Renal cortex interstitium (tissue), 11 donors: Measurements from ENCODE around the gene TRIP10. TPM values are rescaled to one million over a fixed set of nuclear protein-coding genes. Genes with fewer than 3 reads are reported as not detected.
"Not testable (repeated sequence)": the region's sequence is repeated elsewhere in the genome, so short reads cannot be mapped to it uniquely, and the experiment has no call there.

Experiments used
- DNase-seq, 11 donors: peaks; one replicate each; pipeline ENCODE4 v3.0.0-alpha.2; 2013; ENCODE audit warnings: low read depth in 9 of 11, low spot score in 4 of 11; ENCODE audit errors: extremely low read depth in 1 of 11
- polyA plus RNA-seq, 3 donors: library from polyadenylated mRNA; unstranded; fragments of 120-200 nt; gene quantifications; one replicate each; pipeline ENCODE4 v1.2.1, GENCODE V29; 2013; ENCODE audit not compliant: insufficient read length in 3 of 3

The TRIP10 gene
- polyA plus RNA-seq, 3 donors: 51.4 to 68.9 (median 55.0) TPM

GRCh38 chr19:6708346-6708745, 31.1 kb upstream of the TRIP10 start:
- no peak for DNase-seq

- DNase-seq: not testable (repeated sequence)
These were observed 30.6 kb upstream of the TRIP10 start for GRCh38 chr19:6708913-6709312.

GRCh38 chr19:6709549-6709948, 29.9 kb upstream of the TRIP10 start:
- DNase-seq: no peak

GRCh38 chr19:6710273-6711077, 29.0 kb upstream of the TRIP10 start:
- no peak for DNase-seq

GRCh38 chr19:6711078-6711361, 28.5 kb upstream of the TRIP10 start:
- DNase-seq: no peak

GRCh38 chr19:6711605-6712004, 27.9 kb upstream of the TRIP10 start:
- DNase-seq: no peak

GRCh38 chr19:6712231-6712630, 27.2 kb upstream of the TRIP10 start:
- DNase-seq: no peak

GRCh38 chr19:6712692-6713670, 26.5 kb upstream of the TRIP10 start:
- no peak for DNase-seq

GRCh38 chr19:6713773-6714692, 25.4 kb upstream of the TRIP10 start:
- no peak for DNase-seq

- DNase-seq: no peak
These were observed 24.5 kb upstream of the TRIP10 start for GRCh38 chr19:6714749-6715555.

GRCh38 chr19:6716610-6716970, 22.9 kb upstream of the TRIP10 start:
- no peak for DNase-seq

GRCh38 chr19:6717036-6717435, 22.4 kb upstream of the TRIP10 start:
- no peak for DNase-seq

GRCh38 chr19:6717441-6717971, 22.0 kb upstream of the TRIP10 start:
- no peak for DNase-seq

GRCh38 chr19:6718111-6718740, 21.3 kb upstream of the TRIP10 start:
- DNase-seq: no peak

GRCh38 chr19:6718741-6719539, 20.5 kb upstream of the TRIP10 start:
- no peak for DNase-seq

- DNase-seq: no peak
These were observed 20.0 kb upstream of the TRIP10 start for GRCh38 chr19:6719540-6719861.

- no peak for DNase-seq
These were observed 19.5 kb upstream of the TRIP10 start for GRCh38 chr19:6719992-6720368.
